K562 (cell line): ENCODE results near the gene DRC3. TPM values are rescaled to one million over a fixed set of nuclear protein-coding genes. Genes with fewer than 3 reads are reported as not detected.

ENCODE experiments used
- CREB5 ChIP-seq: fragments of 250-450 bp; sonication (Bioruptor Pico); IDR thresholded peaks from 2 replicates; pipeline ENCODE4 v1.5.0; 2020; ENCODE audit warnings: mild to moderate bottlenecking
- FUS ChIP-seq: fragments of 200-400 bp; formaldehyde crosslinking; optimal IDR thresholded peaks from 2 replicates; pipeline ENCODE3; 2017; ENCODE audit warnings: low read depth, low read length
- SNIP1 ChIP-seq: fragments of 450-650 bp; IDR thresholded peaks from 2 replicates; pipeline ENCODE4 v1.7.1; 2017; ENCODE audit warnings: low read depth, mild to moderate bottlenecking
- YBX1 ChIP-seq: fragments of 450-650 bp; IDR thresholded peaks from 2 replicates; pipeline ENCODE4 v1.7.1; 2016; ENCODE audit warnings: mild to moderate bottlenecking
- ZNF197 ChIP-seq: fragments of 200-800 bp; sonication (Bioruptor generic); IDR thresholded peaks from 2 replicates; pipeline ENCODE4 v1.6.1; 2016; ENCODE audit warnings: low read depth, missing genetic modification characterization, missing compliant biosample characterization
- ZNF41 ChIP-seq: fragments of 250-450 bp; sonication (Bioruptor Pico); conservative IDR thresholded peaks from 2 replicates; pipeline ENCODE4 v1.4.0; 2020; ENCODE audit warnings: mild to moderate bottlenecking
- polyA plus RNA-seq, 8 experiments: library from polyadenylated mRNA; depleted of rRNA in 4 of 8; stranded (reverse) in 5 of 8; unstranded in 3 of 8; fragments of >200 nt; fragmentation: Nextera tagmentation in 2 of 8; fragmentation: Illumina TruSeq in 1 of 8; extraction: Ambion mirVana in 2 of 8; extraction: Trizol in 1 of 8; gene quantifications; 2 replicates each; pipeline versions ENCODE4 v1.2.1 to v1.2.3, GENCODE V29; 2011 to 2014; ENCODE audit warnings: inconsistent platforms in 1 of 8, missing spikeins in 1 of 8
- total RNA-seq, 7 experiments: library from RNA; depleted of rRNA in 6 of 7; stranded (reverse); fragments of >200 nt in 6 of 7; fragmentation: Illumina TruSeq in 2 of 7; extraction: Trizol in 2 of 7; gene quantifications; 2 replicates each; pipeline versions ENCODE4 v1.2.1 to v1.2.3, GENCODE V29; 2011 to 2021; ENCODE audit warnings: low replicate concordance in 1 of 7
- TF ChIP-seq, protein P1 (sequence below), 2 experiments: fragments of 150-350 bp in 1 of 2; IDR thresholded peaks; 2 replicates each; pipeline ENCODE4 v1.6.1; 2012 to 2016; ENCODE audit warnings: low read depth in 2 of 2, low read length in 2 of 2, mild to moderate bottlenecking in 1 of 2, moderate library complexity in 1 of 2
- TF ChIP-seq, protein P2 (sequence below): sonication (generic); formaldehyde crosslinking; IDR thresholded peaks from 2 replicates; pipeline ENCODE4 v1.9.0; 2022; ENCODE audit warnings: mild to moderate bottlenecking, missing genetic modification reagents

DRC3 gene
- total and polyA plus RNA-seq, 9 of the 15 experiments (the other 6 are each of a cell fraction or from before 2014, with no cell fraction given), result 0.10 to 0.84 (median 0.30) TPM; not detected in 3

DNA sequence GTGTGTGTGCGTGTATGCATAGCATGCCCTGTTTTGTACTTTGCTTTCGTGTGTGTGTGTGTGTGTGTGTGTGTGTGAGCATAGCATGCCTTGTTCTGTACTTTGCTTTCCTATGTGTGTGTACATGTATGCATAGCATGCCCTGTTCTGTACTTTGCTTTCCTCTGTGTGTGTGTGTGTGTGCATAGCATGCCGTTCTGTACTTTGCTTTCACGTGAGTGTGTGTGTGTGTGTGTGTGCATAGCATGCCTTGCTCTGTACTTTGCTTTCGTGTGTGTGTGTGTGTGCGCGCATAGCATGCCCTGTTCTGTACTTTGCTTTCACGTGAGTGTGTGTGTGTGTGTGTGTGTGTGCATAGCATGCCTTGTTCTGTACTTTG lies 27.4 kb downstream of the DRC3 start (continued):
- TF ChIP-seq, protein P1, sequence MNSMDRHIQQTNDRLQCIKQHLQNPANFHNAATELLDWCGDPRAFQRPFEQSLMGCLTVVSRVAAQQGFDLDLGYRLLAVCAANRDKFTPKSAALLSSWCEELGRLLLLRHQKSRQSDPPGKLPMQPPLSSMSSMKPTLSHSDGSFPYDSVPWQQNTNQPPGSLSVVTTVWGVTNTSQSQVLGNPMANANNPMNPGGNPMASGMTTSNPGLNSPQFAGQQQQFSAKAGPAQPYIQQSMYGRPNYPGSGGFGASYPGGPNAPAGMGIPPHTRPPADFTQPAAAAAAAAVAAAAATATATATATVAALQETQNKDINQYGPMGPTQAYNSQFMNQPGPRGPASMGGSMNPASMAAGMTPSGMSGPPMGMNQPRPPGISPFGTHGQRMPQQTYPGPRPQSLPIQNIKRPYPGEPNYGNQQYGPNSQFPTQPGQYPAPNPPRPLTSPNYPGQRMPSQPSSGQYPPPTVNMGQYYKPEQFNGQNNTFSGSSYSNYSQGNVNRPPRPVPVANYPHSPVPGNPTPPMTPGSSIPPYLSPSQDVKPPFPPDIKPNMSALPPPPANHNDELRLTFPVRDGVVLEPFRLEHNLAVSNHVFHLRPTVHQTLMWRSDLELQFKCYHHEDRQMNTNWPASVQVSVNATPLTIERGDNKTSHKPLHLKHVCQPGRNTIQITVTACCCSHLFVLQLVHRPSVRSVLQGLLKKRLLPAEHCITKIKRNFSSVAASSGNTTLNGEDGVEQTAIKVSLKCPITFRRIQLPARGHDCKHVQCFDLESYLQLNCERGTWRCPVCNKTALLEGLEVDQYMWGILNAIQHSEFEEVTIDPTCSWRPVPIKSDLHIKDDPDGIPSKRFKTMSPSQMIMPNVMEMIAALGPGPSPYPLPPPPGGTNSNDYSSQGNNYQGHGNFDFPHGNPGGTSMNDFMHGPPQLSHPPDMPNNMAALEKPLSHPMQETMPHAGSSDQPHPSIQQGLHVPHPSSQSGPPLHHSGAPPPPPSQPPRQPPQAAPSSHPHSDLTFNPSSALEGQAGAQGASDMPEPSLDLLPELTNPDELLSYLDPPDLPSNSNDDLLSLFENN (IDR thresholded peaks at IDR 0.05; ENCODE audit: low read depth in 2 of 2, low read length in 2 of 2), result no peak
- TF ChIP-seq YBX1 (no peak), FUS (no peak), SNIP1 (no peak), ZNF41 (CRISPR knock-in tag) (no peak), CREB5 (CRISPR knock-in tag) (no peak), ZNF197 (CRISPR knock-in tag) (no peak)
- TF ChIP-seq, protein P2, sequence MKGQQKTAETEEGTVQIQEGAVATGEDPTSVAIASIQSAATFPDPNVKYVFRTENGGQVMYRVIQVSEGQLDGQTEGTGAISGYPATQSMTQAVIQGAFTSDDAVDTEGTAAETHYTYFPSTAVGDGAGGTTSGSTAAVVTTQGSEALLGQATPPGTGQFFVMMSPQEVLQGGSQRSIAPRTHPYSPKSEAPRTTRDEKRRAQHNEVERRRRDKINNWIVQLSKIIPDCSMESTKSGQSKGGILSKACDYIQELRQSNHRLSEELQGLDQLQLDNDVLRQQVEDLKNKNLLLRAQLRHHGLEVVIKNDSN (CRISPR knock-in tag), result no peak
- TF ChIP-seq, all 486 proteins: peak for 0
